ENCODE measurements around the gene SPRED2.

- TF ChIP-seq CEBPB (IDR thresholded peaks at IDR 0.05), result no peak
- TF ChIP-seq, protein P1, sequence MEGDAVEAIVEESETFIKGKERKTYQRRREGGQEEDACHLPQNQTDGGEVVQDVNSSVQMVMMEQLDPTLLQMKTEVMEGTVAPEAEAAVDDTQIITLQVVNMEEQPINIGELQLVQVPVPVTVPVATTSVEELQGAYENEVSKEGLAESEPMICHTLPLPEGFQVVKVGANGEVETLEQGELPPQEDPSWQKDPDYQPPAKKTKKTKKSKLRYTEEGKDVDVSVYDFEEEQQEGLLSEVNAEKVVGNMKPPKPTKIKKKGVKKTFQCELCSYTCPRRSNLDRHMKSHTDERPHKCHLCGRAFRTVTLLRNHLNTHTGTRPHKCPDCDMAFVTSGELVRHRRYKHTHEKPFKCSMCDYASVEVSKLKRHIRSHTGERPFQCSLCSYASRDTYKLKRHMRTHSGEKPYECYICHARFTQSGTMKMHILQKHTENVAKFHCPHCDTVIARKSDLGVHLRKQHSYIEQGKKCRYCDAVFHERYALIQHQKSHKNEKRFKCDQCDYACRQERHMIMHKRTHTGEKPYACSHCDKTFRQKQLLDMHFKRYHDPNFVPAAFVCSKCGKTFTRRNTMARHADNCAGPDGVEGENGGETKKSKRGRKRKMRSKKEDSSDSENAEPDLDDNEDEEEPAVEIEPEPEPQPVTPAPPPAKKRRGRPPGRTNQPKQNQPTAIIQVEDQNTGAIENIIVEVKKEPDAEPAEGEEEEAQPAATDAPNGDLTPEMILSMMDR (IDR thresholded peaks at IDR 0.05), result no peak
Observed at GRCh38 chr2:65296971-65297370, 135.4 kb downstream of the SPRED2 start.
